HG02623 (cell line): Measurements from ENCODE around the gene TPRX1.
A peak's percentile ranks its signal among the peaks of the same experiment; 100 is the strongest.
"Not testable (repeated sequence)": the region's sequence is repeated elsewhere in the genome, so short reads cannot be mapped to it uniquely, and the experiment has no call there.

Experiments
- ATAC-seq: cut with Tn5 transposase; IDR thresholded peaks from one replicate; pipeline ENCODE4 v1.9.1; 2021; ENCODE audit warnings: moderate library complexity; ENCODE audit not compliant: unreplicated experiment

The TPRX1 gene

DNA sequence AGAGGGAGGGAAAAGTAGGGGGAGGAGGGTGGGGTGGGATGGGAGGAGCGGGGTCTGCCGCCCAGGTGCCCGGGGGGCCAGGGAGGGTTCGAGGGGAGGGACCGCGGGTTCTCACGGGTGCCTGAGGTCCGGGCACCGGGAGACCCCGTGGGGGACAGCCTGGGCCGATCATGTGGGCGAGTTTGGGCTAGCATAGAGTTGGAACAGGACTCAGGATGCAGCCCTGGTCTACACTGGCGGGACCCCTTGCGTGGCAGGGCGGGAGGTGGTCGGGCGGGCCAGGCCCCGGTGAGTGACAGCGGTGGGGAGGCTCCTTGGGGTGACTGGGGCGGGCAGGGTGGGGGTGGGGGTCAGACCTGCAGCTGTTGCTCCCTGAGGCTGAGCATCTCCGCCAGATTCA is 1.2 kb downstream of the TPRX1 start:
- ATAC-seq, result not testable (repeated sequence)

DNA sequence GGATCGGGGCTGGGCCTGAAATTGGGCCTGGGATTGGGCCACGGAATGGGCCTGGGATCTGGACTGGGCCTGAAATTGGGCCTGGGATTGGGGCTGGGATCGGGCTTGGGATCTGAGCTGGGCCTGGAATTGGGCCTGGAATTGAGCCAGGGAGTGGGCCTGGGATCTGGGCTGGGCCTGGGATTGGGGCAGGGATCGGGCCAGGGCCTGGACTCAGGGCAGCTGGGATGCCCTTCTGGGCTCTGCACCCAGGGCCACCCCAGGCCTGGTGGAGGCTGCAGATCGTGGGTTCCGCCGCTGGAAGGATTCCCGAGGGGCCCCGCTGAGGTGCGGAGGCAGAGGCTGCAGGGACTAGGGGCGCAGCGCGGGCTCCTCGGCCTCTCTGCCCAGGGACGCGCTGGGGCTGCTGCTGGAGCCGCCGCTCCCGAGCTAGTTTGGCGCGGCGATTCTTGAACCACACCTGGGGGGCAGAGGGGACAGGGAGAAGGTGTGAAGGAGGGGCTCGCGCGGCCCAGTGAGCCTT is 1.8 kb downstream of the TPRX1 start:
- no peak for ATAC-seq

DNA sequence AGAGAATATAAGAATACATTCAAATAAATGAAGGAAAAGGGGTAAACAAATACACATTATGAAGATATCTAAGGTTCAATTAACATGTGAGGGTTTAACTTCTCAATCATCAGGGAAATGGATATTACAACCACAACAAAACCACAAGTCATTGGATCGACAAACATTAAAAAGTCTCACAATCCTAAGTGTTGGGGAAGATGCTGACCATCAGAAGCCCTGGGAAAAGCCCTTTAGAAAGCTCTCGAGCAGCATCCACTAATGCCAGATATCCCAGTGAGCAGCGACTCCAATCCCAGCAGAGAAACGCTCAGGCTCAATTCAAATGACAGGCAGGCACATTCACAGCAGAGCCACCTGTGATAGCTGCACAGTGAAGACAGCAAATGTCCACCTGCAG is 3.1 kb downstream of the TPRX1 start:
- no peak for ATAC-seq

DNA sequence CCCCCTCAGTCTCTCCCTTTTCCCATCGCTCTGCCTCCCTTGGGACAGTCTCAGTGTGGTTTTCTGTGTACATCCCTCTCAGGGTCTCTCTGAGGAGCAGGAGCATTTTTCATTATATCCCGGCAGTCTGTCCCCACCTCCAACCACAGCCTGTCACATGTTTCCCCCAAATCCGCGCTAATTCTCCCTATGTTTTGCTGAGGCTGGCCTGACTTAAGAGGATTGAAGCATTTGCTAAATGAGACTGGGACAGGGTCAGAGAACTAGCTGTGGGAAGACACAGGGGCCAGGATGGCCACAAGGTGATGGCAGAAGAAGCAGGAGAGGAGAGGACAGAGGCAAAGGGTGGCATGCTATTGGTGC is 5.5 kb downstream of the TPRX1 start:
- no peak for ATAC-seq

DNA sequence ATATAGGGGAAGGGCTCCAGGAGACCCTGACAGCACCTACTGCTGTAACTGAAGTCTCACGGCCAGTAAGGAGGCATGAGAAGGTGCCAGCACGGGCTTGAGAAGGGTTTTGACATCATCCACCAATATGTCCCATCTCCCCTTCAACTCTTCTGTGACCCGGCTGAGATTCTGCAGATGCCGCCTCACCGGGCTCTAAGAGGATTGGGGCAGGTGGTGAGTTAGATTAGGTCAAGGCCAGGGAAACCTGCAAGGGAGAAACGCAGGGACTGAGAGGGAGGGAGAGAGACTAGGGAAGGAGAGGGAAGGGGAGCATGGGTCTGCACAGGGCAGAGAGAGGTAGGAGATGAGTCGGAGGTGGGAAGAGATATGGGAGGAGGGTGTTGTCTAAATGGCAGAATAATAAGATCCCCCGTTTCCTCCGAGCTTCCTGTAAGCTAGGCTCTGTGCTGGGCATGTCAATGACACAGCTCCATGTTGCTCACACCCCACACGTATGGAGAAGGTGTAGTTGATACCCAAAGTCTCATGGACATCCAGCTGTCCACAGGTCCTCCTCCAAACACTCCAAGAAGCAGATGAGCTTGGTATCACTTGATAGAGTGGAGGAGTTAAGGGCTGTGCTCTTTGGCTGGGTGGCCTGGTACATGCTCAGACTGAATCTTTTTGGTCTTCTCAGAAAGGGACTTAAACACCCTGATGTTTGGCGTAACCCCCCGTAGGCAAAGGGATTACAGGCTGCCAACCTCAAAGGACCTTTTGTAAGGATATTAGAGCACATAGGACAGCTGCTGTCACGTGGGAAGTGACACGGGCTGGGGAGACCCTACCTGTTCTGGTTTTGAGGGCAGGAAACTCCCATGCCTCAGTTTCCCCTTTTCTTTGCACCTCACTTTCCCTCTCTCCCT is 6.1 kb downstream of the TPRX1 start:
- no peak for ATAC-seq

DNA sequence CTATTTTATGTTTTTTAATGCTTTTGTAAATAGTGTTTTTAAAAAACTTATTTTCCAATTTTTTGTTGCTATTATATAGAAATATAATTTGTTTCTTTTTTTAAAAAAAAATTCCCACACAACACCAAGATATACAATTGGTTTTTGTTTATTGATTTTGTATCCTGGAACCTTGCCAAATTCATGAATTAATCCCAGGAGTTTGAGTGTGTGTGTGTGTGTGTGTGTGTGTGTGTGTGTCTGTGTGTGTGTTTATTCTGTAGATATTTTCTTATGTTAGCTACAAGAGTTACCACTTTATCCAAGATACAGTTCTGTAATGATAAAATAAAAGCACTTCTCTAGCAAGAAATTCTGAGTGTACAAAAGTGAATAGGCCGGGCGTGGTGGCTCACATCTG is 7.6 kb downstream of the TPRX1 start:
- no peak for ATAC-seq

DNA sequence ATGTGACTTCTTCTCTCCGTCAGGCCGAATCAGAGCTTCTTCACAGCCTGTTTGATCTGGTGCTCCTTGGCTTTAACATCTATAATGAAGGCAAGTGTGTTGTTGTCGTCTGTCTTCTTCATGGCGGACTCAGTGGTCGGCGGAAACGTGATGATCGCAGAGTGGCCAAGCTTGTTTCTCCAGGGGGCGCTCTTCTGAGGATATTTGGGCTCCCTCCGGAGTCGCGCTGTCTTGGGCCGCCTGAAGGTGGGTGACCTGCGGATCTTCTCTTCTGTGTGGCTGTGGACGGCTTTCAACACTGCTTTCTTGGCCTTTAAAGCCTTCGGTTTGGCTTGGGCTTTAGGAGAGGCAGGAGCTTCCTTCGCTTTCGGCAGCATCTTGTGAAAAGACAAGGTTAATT is 9.8 kb downstream of the TPRX1 start:
- ATAC-seq, result no peak

DNA sequence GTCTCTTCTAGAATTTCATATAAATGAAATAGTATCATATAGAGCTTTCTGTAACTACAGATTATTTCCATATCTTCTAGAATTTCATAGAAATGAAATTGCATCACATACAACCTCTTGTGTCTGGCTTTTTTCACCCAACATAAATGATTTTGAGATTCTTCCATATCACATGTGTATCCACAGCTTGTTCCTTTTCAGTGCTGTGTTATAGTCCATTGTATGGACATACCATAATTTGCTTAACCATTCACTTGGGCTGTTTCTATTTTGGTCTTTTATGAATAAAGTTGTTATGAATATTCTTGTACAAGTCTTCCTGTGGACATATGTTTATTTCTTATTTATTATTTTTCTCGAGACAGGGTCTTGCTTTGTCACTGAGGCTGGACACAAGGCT is 11.7 kb downstream of the TPRX1 start:
- no peak for ATAC-seq

DNA sequence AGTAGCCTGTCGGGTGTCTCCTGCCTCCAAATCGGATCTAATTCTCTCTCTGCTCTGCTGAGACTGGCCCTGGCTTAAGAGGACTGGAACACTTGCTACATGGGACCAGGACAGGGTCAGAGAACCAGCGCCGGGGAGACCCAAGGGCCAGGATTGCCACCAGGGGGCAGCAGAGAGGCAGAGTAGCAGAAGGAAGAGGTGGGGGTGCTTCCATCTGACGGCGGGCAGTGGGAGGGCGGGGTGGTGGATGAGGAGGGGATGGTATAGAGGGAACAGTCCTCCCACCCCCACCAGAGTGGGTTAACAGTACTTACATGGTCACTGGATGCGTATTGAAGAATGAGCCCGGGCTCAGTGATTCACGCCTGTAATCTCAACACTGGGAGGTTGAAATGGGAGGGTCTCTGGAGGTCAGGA is 13.9 kb downstream of the TPRX1 start:
- ATAC-seq, result no peak

DNA sequence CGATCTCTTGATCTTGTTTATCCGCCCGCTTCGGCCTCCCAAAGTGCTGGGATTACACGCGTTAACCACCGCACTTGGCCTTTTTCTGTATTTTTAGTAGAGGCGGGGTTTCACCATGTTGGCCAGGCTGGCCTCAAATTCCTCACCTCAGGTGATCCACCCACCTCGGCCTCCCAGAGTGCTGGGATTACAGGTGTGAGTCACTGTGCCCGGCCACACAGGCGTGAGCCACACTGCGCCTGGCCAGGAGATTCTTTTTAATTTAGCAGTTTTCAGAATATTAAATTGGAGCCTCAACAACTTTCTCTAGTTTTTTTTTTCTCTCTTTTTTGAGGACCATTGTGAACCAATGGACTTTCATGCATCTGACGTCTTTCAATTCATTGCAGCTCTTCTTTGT is 14.5 kb downstream of the TPRX1 start:
- not testable (repeated sequence) for ATAC-seq

DNA sequence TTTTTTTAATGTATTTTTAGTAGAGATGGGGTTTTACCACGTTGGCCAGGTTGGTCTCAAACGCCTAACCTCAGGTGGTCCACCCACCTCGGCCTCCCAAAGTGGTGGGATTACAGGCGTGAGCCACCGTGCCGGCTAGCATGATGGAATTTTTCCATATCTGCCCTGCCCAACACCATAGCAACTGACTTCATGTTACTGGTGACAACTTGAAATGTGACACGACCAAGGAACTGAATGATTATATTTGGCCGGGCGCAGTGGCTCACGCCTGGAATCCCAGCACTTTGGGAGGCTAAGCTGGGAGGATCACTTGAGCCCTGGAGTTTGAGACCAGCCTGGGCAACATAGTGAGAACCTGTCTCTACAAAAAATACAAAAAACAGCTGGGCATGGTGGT is 17.0 kb downstream of the TPRX1 start:
- not testable (repeated sequence) for ATAC-seq

DNA sequence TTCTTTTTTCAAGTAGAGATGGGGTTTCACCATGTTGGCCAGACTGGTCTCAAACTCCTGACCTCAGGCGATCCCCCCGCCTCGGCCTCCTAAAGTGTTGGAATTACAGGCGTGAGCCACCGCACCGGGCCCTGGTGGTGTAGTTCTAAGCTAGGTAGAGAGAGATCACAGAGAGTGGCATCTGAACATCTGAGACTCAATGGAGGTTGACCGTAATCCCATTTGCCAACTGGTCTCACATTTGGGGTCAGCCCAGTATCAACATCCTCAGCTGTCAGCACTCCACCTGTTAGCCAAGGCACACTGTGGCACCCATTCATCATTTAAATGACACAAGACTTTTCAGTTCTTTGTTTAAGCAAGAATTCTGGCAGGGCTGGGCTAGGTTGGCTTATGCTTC is 17.8 kb downstream of the TPRX1 start:
- ATAC-seq, result no peak

DNA sequence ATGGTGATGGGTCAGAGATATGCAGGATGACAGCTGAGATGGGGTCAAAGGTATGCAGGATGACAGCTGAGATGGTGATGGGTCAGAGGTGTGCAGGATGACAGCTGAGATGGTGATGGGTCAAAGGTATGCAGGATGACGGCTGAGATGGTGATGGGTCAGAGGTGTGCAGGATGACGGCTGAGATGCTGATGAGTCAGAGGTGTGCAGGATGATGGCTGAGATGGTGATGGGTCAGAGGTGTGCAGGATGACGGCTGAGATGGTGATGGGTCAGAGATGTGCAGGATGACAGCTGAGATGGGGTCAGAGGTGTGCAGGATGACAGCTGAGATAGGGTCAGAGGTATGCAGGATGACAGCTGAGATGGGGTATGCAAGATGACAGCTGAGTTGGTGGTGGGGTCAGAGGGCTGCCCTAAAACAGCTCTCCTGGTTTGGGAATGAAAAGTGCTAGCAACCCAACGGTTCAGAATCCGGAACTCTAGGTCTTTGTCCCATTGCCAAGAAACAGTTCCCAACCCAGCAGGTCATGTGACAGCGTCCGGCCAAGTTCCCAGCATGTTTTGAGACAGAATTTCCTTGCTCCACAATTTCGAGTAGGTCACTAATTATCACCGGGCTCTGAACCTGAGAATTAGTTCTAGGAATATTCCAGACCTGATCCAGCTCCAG is 22.6 kb downstream of the TPRX1 start:
- ATAC-seq, result no peak

DNA sequence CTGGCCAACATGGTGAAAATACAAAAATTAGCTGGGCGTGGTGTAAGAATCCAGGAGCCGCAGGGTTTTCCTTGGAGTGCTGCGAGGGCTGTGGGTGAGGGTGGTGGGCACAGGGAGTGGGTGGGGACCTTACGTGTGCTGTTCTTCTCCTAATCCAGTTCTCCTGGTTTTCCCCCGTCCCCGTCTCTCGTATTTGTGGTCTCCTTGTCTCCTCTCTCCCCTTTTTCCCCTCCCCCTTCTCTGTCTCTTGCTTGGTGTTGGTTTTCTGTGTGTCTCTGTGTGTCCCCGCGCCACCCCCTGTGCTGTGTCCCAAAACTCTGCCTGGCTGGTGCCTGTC is 24.2 kb downstream of the TPRX1 start:
- ATAC-seq, result no peak

DNA sequence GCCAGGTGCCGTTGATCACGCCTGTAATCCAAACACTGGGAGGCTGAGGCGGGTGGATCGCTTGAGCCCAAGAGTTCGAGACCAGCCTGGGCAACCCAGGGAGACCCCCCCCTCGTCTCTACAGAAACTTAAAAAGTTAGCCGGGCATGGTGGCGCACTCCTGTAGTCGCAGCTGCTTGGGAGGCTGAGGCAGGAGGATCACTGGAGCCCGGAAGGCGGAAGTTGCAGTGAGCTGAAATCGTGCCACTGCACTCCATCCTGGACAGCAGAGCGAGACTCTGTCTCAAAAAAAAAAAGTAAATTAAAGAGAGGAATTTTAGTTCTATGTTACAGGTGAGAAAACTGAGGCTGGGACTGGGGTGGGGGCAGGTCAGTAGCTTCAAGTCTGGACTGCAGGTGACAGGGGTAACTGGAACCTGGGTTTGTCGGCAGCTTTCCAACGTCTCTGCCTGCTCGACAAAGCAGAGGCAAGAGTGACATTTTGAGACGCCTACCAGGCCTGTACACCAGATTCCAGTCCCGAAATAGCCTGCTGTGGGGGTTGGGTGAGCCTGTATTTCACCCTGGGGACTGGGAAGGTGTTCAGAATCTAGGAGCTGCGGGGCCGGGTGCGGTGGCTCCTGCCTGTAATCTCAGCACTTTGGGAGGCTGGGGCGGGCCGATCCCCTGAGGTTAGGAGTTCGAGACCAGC is 24.7 kb downstream of the TPRX1 start:
- ATAC-seq, result no peak

DNA sequence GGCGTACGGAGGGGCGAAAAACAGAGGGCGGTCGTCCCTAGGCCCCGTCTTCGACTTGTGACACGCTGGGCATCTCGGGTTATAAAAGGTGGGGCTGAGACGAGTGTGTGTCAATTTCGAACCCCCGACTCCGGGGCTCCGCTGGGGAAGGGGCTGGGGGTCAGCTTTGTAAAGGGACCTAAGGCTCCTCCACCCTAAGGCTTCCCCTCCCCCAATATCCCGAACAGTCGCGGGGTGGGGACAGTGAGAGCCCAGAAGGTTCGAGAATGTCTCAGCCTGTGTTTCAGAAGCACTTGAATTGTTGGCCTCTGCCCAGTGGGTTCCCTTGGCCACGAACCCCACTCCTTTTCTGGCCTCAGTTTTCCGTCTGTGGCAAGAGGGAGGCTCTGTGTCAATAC is 25.4 kb downstream of the TPRX1 start:
- ATAC-seq, result no peak

DNA sequence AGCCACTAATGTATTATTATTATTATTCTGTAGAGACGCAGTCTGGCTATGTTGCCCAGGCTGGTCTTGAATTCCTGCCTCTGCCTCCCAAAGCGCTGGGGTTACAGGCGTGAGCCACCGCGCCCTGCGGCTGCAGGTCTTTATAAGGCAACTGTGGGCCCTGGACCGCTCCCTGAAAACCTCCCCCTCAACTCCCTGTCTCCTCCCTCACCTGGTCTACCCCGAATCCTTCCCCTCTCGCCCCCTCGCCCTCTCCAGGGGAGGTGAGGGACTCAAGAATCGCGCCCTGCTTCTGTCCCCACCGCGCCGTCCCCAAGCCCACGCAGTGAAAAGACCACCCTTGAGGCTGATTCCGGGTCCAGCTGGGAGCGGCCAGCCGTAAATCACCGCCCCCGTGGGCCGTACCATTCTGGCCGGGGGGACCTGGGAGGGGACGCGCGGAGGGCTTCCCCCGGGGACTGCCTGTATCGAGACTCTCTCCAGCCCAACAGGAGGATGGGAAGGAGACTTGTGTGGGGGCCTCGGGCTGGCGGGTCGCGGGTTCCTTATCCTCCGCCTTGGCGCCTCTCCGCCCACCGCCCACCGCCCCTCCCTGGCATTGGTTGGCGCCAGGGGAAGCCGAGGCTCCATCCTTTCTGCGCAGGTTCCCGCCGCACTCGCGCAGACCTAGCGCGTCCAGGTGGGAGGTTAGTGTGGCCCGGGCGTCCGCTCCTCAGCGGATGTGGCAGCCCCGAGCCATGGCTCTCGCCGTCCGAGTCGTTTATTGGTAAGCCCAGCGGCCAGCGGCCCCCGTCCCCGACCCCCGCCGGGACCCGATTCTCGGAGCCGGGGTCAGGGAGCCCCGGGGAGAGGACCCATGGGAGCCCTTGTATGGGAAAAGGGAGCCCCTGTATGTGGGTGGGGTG is 26.1 kb downstream of the TPRX1 start, which contains the start of gene SELENOW:
Gene SELENOW, plus strand, starts transcription at position 655 of the 905 bp plus-strand sequence. Its CDS starts 83 bp downstream, at position 738.
- ATAC-seq, result peak; percentile 83

DNA sequence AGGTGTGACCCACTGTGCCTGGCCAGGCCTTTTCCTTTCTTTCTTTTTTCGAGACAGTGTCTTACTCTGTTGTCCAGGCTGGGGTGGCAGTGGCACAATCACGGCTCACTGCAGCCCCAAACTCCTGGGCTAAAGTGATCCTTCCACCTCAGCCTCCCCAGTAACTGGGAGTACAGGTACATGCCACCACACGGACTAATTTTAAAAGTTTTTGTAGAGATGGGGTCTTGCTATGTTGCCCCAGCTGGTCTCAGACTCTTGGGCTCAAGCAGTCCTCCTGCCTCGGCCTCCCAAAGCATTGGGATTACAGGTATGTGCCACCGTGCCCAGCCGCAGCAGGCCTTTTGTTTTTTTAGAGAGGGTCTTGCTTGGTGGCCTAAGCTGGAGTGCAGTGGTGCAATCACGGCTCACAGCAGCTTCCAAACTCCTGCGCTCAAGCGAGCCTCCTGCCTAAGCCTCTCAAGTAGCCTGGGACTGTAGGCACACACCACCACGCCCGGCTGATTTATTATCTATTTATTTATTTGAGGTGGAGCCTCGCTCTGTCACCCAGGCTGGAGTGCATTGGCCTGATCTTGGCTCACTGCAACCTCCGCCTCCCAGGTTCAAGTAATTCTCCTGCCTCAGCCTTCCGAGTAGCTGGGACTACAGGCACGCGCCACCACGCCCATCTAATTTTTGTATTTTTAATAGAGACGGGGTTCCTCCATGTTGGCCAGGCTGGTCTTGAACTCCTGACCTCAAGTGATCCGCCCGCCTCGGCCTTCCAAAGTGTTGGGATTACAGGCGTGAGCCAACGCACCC is 26.9 kb downstream of the TPRX1 start:
- ATAC-seq, result not testable (repeated sequence)

DNA sequence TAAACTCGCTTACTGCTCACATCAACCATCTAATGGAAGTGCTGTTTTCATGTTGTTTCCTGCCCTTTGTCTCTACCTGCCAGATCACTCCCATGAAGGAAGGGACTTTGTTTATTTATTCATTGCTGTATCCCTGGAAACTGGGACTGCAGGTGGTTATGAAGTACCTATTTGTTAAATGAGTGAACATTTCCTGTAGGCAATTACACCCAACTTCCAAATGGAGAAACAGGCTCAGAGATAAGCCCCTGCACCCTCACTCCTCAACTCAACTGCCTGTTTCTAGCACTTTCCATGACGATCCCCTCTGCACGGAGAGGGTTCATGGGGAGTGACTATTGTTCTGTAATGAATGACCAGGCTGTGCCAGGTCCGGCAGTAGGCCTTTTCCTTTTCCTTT is 27.8 kb downstream of the TPRX1 start:
- ATAC-seq, result no peak

DNA sequence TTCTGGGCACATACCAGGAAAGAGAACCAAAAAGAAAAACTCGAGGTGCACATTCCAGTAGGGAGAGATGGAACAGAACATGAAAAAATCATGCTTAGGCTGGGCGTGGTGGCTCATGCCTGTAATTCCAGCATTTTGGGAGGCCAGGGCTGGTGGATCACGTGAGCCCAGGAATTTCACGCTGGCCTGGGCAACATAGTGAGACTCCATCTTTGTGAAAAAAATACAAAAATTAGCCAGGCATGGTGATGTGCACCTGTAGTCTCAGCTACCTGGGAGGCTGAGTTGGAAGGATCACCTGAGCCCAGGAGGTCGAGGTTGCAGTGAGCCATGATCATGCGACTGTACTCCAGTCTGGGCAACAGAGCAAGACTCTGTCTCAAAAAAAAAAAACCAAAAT is 33.1 kb downstream of the TPRX1 start:
- ATAC-seq, result not testable (repeated sequence)
